HG03442 (cell line): ENCODE data around the gene FNDC3A.
"Not testable (repeated sequence)": the region's sequence is repeated elsewhere in the genome, so short reads cannot be mapped to it uniquely, and the experiment has no call there.

Experiments
- ATAC-seq: cut with Tn5 transposase; IDR thresholded peaks from one replicate; pipeline ENCODE4 v1.9.1; 2021; ENCODE audit warnings: mild to moderate bottlenecking, moderate library complexity; ENCODE audit not compliant: unreplicated experiment

The FNDC3A gene

DNA sequence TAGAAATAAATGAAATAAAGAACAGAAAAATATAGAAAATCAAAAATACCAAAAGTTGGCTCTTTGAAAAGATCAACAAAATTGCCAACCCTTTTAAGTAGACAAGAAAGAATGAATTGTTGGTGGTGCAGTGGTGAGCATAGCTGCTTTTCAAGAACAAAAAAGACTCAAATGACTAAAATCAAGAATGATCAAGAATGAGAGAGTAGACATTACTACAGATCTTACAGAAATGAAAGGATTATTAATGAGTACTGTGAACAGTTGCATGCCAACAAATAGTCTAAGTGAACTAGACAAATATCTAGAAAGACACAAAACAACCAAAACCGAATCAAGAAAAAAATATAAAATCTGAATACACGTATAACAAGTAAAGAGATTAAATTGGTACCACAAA is 53.9 kb downstream of the FNDC3A start:
- ATAC-seq: no peak

DNA sequence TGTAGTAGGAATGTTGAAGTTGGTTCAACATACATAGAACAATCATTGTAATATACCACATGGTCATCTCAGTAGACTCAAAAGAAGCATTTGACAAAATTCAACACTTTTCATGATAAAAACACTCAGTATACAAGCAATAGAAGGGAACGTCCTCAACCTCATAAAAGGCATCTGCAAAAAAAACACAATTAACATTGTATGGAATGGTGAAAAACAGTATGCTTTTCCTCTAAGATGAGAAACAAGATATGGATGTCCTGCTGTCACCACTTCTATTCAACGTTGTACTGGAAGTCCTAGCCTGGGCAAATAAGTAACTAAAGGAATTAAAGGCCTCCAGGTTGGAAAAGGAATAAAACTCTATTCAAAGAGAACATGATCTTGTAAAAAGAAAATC is 54.5 kb downstream of the FNDC3A start:
- no peak for ATAC-seq

DNA sequence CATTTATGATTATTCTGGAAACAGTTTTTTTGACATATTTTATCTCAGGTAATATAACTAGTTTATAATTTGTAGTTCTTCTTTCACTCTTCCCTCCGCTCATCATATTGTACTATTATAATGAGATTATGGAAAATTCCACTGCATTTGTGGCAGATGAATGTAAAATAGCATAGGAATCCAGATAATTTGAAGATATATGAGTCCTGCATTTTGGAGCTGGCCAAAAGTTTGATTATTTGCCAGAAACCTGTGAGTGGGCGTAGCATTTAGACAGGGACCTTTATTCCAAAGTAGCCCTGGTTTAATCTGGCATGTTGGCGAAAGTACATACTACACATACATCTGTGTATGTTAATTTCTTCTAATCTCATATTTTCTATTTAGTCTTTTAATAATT is 65.2 kb downstream of the FNDC3A start:
- no peak for ATAC-seq

DNA sequence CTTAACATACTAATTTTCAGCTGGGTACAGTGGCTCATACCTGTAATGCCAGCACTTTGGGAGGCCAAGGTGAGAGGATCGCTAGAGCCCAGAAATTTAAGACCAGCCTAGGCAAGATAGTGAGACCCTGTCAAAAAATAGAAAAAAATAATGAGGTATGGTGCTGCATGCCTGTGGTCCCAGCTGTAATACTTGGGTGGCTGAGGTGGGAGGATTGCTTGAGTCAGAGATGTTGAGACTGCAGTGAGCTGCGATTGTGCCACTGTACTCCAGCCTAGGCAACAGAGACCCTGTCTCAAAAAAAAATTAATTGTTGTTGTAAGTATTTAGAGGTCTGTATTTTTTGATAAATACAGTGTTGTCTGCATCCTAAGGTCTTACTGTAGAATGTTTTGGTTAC is 66.8 kb downstream of the FNDC3A start:
- no peak for ATAC-seq

DNA sequence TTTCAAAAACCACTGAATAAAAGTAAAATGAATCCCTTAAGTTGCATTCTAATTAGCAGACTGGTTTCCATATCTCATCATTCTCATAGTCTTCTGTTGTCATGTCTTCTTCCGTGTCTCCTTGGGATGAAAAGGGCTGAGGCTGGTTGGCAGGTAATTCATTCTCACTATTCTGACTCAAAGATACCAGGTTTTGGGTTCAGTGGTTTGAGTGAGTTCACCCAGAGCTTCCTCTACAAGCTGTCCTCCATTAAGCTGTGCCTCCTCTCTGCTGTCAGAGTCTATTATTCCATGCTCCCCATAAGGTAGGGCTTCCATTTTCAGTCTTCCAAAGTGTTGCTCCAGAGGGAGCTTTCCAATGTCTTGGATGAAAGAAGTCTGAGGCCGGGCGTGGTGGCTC is 68.3 kb downstream of the FNDC3A start:
- ATAC-seq: no peak

DNA sequence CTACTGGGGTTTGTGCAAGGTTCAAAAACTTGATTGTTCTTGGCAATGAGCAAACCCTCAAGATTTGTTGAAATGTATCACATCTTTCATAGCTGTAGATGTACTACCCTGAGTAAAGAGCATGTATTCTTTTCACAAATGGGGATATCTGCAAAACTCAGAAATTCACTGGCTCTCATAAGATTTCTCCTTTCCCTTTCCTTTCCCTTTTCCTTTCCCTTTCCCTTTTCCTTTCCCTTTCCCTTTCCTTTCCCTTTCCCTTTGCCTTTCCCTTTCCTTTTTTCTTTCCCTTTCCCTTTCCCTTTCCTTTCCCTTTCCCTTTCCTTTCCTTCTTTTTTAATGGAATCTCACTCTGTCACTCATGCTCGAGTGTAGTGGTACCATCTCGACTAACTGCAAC is 69.1 kb downstream of the FNDC3A start:
- ATAC-seq: no peak

DNA sequence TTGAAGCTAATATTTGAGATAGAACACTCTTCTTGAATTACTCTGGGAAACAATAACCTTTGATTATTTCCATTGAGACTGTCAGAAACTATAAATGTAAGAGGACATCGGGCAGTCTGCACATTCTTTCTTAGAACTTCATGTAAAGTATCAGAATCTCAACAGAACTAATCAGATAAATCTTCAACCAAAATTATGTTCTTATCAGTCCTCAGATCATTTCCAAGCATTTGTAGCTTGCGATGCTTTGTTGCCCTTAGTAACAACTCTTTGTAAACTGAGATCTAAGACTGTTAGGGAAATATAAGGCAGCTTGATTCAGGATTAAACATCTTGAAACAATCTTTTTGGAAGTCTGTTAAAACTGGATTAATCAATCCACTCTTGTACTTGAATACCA is 70.3 kb downstream of the FNDC3A start:
- ATAC-seq: no peak

DNA sequence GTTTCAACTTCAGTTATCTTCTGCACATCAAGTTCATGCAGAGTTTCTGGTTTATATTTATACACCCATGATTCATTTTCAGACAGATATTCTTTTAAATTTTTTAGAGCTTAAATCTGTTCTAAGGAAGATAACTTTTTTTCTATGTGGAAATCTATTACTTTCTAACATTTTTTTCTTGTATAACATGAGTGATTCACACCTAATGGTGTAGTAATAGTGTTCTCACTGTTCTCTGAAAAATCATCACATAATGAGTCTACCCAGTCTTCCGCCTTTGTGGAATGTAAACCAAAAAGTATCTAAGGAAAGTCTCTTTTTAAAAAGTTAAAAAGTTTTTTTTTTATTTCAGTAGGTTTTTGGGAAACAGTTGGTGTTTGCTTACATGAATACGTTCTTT is 70.8 kb downstream of the FNDC3A start:
- no peak for ATAC-seq

DNA sequence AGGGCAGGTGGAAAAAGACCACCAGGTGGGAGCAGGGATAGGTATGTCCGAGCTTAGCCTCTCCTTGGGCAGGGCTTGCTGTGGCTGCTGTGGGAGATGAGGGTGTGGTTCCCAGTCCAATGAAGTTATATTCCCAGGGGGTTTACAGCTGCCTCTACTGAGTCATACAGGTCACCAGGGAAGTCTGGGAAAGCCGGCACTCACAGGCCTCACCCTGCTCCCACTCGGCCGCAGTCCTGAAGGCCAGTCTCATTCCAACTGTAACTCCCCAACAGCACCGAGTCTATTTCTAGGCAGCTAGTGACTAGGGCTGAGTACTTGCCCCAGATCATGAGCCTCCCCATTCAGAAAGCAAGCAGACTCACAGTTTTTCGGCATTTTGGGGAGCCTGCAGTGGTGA is 77.1 kb downstream of the FNDC3A start:
- ATAC-seq: no peak

DNA sequence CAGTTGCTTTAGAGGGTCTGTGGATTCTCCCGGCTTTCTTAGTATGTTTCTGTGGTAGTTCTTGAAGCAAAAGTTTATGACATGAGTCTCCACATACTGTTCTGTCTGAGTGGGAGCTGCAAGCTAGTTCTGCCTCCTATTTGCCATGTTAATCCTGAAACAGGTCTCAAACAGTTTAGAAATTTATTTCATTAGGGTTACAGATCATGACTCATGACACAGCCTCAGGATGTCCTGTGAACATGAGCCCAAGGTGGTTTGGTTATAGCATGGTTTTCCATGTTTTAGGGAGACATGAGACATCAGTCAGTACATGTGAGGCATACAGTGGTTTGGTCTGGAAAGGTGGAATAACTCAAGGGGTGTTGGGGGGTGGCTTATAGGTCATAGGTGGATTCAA is 77.5 kb downstream of the FNDC3A start:
- ATAC-seq: no peak

DNA sequence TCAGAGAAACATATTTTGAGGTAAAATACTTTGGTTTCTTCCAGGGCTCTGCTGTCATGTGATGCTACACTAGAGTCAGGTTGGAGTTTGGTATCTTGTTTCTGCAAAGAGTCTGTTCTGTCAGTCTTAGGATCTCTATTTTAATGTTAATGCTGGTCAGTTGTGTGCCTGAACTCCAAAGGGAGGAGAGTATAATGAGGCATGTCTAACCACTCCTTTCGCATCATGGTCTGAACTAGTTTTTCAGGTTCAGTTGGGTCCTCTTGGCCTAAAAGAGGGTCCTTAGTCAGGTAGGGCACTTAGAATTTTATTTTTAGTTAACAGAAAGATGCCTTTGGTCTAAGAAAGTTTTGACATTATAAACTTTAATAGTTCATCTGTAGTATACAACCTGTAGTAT is 78.2 kb downstream of the FNDC3A start:
- no peak for ATAC-seq

DNA sequence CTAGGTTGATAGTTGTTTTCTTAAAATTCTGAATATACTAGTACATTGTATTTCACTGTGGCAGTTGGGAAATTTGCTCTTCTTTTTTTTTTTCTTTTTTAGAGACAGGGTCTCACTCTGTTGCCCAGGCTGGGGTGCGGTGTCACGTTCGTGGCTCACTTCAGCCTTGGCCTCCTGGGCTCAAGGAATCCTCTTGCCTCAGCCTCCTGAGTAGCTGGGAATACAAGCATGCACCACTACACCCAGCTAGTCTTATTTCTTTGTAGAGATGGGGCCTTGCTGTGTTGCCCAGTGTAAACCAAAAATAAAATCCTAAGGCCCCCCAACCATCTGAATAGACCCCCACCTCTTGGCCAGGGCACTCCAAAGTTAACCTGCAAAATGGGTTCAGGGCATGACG is 79.3 kb downstream of the FNDC3A start:
- no peak for ATAC-seq

DNA sequence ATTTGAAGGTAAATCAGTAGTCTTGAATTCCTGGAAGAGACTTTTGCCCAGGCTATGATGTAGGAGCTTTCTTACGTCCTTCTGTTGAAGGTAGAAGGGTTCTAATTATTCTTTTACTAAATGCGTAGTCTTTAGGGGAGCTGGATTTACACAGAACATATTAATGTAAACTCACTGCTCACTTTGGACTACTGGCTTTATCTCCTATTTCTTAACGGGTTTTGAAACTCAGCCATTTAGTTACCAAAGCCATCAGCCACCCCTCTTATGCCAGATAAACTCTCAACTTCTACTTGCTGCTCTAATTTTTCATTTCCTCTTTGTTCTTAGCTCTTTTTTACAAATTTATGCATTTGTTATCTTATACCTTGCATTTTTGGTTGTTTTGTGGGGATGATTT is 81.5 kb downstream of the FNDC3A start:
- ATAC-seq: no peak

DNA sequence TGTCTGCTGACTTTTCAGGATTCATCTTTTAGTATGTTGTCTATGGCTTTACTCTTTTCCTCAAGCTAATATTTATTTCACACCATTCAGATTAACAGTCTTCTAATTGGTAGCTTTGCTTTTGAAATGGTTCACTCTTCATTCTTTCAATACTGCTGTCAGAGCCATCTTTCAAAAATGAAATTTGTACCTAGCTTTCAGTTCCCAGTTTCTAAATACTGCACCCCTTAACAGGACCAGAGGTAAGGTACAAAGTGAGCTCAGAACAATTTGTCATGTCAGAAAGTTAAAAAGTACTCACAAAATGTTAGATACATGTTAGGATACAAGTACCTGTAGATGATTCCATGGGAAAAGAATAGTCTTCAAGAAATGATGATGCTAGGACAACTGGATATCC is 83.0 kb downstream of the FNDC3A start:
- no peak for ATAC-seq

DNA sequence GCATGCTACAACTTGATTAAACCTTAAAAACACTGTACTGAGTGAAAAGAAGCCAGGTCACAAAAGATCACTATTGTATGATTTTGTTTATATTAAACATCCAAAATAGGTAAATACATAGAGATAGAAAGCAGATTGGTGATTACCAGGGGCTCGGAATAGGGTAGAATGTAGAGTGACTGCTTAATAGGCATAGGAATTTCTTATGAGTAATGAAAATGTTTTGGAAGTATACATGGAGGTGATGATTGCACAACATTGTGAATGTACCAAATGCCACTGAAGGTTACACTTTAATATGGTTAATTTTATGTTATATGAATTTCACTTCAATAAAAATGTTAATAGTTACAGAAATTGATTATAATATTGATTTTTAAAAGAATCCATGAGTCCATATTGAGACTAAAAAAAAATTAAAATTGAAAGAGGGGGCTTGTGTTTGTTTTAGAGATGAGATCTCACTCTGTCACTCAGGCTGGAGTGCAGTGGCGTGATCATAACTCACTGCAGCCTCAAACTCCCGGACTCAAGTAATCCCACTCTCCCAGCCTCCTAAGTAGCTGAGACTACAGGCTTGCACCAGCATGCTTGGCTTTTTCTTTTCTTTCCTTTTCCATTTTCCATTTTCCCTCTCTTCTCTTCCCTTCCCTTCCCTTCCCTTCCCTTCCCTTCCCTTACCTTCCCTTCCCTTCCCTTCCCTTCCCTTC is 85.1 kb downstream of the FNDC3A start:
- no peak for ATAC-seq

DNA sequence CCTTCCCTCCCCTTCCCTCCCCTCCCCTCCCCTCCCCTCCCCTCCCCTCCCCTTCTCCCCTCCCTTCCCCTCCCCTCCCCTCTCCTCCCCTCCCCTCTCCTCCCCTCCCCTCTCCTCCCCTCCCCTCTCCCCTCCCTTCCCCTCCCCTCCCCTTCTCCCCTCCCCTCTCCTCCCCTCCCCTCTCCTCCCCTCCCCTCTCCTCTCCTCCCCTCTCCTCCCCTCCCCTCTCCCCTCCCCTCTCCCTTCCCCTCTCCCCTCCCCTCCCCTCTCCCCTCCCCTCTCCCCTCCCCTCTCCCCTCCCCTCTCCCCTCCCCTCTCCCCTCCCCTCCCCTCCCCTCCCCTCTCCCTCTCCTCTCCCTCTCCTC is 85.7 kb downstream of the FNDC3A start:
- not testable (repeated sequence) for ATAC-seq

DNA sequence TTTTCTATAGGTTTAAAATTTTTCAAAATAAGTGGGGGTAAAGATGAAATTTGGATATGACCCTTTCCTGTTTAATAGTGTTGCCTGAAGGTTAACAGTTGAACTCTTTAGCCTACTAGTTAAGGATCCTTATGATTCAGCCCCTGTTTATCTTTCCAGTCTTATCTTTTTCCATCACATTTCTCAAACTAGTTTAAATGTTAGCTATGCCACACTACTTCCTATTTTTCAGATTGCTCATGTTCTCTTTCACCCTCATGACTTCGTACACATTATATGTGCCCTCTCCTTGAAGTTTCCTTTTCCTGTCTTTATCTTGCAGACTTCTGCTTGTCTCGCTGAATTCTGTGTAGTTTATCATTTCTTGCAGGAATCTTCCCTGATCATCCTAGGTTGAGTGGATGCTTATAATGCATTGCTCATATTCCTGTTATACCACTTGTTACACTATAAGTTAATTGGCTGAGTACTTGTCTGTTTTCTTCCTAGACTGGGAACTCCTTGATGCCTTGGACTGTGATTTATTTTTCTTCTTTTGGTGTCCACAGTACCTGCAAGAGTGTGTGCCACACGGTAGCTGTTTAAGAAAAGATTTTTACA is 86.7 kb downstream of the FNDC3A start:
- no peak for ATAC-seq

DNA sequence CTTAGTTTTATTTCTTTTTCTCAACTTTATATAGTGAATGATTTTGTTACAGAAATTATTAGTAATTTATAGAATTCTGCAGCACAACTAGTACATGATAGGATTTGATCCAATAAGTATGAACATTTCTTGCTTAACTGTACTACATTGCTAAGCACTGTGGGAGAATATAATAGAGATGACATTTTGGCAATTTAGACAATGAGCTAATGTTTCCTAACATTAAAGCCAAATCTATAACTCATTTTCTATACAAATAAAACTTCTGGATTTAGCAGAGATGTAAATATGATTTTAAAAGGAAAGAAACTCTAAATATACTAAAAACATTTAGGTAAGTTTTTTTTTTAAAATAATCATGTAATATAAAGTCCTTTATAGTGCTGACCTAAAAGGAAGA is 87.3 kb downstream of the FNDC3A start:
- ATAC-seq: no peak

DNA sequence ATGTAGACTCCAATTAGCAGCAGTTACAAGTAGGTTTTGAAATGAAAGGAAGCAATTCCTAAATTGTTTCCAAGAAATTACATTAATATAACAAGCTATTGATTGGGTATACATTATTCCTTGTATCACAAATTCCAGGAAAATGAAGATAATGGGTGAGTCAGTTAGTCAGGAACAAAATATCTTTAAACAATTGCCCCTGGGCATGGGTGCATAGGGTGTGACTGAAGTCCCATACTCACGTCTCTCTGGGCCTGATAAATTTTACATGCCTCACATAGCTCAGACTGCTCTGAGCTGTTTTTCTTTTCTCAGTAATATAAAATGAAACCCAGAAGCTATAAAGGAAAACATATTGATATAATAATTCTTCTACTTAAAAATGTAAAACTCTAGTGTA is 87.8 kb downstream of the FNDC3A start:
- ATAC-seq: no peak

DNA sequence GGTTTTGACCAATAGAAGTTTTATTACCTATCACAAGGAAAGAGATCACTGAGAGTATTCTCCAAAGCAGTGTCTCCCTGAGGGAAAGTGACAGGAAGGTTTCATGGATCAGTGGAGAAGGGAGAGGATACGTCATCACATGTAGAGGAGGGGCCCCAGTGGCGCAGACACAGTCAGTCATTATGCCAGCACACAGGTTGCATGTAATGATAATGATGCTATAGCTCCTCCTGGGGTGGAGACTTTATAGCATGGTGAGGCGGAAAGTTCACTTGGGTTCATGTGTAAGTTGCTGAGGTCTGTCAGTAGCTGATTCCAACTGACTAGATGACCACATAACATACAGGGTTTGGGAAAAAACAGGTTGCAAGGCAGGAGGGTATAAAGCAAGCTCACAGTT is 88.8 kb downstream of the FNDC3A start:
- no peak for ATAC-seq

DNA sequence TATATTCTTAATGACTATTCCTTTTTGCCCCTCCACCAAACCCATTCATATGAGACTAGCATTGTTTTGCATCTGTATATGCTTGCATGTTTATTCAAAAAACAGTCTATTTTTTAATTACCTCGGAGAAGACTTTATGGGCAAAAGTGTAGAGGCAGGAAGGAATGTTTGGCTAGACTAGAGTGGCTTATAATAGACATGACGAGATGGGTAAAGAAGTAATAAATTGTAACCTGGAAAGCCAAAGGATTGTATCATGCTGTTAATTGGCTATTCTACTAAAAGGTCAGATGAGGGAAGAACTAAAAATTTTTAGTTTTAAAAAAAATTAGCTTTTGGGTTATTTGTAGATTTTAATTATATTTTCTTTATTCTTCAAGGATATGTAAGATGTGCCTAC is 91.1 kb downstream of the FNDC3A start:
- ATAC-seq: no peak

DNA sequence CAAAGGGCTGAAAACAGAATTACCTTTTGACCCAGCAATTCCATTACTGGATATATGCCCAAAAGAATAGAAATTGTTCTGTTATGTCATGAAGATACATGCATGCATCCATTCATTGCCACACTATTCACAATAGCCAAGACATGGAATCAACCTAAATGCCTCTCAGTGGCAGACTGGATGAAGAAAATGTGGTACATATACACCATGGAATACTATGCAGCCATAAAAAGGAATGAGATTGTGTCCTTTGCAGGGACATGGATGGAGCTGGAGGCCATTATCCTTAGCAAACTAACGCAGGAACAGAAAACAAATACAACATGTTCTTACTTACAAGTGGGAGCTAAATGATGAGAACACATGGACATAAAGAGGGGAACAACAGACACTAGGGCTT is 92.8 kb downstream of the FNDC3A start:
- not testable (repeated sequence) for ATAC-seq

DNA sequence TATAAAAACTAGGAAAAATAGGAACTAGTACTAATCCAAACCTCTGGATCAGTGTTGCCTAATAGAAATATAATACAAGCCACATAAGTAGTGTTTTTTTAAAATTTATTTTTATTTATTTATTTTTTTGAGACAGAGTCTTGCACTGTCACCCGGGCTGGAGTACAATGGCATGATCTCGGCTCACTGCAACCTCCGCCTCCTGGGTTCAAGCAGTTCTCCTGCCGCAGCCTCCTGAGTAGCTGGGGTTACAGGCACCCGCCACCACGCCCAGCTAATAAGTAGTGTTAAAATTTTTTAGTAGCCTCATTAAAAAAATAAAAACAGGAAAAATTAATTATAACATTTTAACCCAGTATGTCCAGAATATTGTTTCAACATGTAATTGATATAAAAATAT is 94.3 kb downstream of the FNDC3A start:
- ATAC-seq: not testable (repeated sequence)
